Measurements from ENCODE around the gene MROH7.
A peak's percentile ranks its signal among the peaks of the same experiment; 100 is the strongest.

Gene MROH7

DNA sequence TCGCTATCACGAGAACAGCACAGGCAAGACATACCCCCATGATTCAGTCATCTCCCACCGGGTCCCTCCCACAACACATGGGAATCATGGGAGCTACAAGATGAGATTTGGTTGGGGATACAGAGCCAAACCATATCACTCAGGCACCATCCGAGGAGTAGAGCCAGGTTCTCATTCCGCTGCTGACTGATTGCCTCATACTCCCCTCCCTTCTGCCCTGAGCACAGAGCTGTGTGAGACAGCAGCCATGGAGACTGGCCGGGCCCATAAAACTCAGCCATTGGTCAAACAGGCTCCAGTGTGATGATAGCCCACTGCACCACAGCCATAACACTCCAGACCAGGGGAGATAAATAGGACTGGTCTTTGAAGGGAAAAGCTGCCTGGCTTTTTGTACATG, 96.7 kb downstream of the MROH7 start:
- no peak for DNase-seq (ENCODE audit: low spot score)
- in situ Hi-C loops (cut with MboI; ENCODE audit: low pct_unique_long_range_greater_than_20kb, low sequenced_read_pairs, unreplicated experiment), result no loop called here

DNA sequence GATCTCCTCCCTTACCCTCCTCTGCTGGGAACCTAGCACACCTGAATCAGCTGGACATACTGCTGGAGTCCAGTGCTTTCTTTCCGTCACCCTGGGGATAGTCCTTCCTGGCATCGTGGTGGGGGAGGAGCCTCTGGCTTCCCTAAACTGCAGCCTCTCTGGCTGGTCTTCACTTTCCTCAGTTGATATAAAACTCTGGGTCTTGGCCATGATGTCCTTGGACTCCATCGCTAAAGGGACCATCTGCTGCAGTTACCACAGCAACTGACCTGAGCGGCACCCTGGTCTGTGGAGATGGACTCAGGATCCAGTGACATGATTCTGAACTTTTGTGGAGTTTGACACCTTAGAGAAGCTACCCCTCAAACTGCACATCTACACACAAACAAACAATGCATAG, 99.9 kb downstream of the MROH7 start:
- TF ChIP-seq, protein P1, sequence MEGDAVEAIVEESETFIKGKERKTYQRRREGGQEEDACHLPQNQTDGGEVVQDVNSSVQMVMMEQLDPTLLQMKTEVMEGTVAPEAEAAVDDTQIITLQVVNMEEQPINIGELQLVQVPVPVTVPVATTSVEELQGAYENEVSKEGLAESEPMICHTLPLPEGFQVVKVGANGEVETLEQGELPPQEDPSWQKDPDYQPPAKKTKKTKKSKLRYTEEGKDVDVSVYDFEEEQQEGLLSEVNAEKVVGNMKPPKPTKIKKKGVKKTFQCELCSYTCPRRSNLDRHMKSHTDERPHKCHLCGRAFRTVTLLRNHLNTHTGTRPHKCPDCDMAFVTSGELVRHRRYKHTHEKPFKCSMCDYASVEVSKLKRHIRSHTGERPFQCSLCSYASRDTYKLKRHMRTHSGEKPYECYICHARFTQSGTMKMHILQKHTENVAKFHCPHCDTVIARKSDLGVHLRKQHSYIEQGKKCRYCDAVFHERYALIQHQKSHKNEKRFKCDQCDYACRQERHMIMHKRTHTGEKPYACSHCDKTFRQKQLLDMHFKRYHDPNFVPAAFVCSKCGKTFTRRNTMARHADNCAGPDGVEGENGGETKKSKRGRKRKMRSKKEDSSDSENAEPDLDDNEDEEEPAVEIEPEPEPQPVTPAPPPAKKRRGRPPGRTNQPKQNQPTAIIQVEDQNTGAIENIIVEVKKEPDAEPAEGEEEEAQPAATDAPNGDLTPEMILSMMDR (IDR thresholded peaks at IDR 0.05; ENCODE audit: extremely low read depth, insufficient read depth, missing control alignments), result no peak
- in situ Hi-C loops (cut with MboI; ENCODE audit: low pct_unique_long_range_greater_than_20kb, low sequenced_read_pairs, unreplicated experiment), result no loop called here

More for the DNA sequence above, 96.7 kb downstream of the MROH7 start:
- TF ChIP-seq, protein P1 (IDR thresholded peaks at IDR 0.05; ENCODE audit: extremely low read depth, insufficient read depth, missing control alignments), result no peak

DNA sequence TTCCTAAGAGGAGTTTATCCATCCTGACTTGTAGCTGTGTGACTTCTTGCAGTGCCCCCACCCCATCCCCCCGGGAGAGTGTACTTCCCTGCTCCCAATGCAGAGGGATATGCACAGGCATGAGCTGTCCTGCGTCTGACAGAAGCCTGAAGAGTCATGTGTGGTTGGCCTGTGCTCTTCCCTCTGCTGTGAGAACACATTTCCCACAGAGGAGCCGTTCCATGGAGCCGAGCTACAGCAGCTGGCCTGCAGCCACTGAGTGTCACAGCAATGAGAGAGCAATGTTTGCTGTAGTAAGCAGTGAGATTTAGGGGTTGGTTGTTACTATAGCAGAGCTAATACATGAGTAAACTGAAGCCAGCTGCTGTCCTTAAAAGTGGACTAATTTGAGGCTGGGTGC, 100.7 kb downstream of the MROH7 start:
- in situ Hi-C loops (cut with MboI; ENCODE audit: low pct_unique_long_range_greater_than_20kb, low sequenced_read_pairs, unreplicated experiment), result no loop called here
- DNase-seq (ENCODE audit: low spot score), result no peak
- TF ChIP-seq, protein P1 (IDR thresholded peaks at IDR 0.05; ENCODE audit: extremely low read depth, insufficient read depth, missing control alignments), result no peak

More for the DNA sequence above, 99.9 kb downstream of the MROH7 start:
- no peak for DNase-seq (ENCODE audit: low spot score)

DNA sequence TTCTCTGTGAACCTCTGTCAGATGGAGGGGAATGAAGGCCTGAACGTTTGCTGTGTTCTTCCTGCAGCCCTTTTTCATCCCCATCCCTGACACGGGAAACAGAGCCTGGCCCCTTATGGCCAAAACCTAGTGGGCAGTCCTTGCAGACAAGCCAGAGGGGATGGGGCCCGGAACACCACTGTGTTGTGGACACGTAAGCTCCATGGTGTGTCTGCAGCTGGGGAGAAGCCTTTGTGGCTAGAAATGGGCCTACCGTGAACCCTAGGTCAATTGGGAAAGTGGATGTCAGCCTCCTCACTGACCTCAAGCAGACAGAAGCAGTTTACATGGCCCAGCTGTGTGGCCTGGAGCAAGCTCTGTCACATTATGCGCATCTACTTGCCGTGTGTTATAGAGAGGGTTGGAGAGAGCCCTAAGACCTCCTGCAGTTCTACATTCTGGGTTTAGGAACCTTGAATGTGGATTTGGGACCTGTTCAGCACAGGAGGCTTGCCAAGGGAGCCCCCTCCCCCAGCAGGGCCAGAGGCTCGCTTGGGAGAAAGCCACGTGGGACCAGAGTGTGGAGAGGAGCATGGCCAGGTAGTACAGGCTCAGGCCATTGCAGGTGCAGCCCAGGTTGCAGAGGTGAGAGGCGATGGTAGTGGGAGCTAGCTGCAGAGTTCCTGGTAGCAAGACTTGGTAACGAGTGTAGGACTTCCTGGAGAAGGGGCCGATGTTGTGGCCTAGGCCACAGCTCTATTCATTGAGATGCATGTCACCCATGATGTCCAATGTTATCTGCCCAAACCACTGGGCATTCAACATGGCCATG, 102.0 kb downstream of the MROH7 start:
- in situ Hi-C loops (cut with MboI; ENCODE audit: low pct_unique_long_range_greater_than_20kb, low sequenced_read_pairs, unreplicated experiment), result no loop called here
- DNase-seq (ENCODE audit: low spot score), result peak; percentile 4
- TF ChIP-seq, protein P1 (IDR thresholded peaks at IDR 0.05; ENCODE audit: extremely low read depth, insufficient read depth, missing control alignments), result no peak

DNA sequence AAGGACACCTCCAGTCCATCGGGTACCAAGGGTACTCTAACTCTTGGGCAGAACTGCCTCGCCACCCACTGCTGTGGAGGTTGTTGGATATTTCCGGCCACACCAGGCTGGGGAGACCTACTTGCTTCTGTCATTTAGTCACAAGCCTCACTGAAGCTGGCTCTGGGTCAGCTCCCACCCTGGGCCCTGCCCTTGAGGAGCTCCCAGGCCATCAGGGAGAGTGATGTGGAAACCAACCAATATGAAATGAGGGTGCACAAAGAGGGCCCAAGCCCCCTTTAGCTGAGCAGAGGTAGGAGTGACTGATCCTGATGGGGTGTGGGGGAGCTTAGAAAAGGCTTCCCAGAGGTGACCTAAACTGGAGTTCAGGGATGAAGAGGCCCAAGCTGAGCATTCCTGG, 103.1 kb downstream of the MROH7 start:
- TF ChIP-seq, protein P1 (IDR thresholded peaks at IDR 0.05; ENCODE audit: extremely low read depth, insufficient read depth, missing control alignments), result no peak
- in situ Hi-C loops (cut with MboI; ENCODE audit: low pct_unique_long_range_greater_than_20kb, low sequenced_read_pairs, unreplicated experiment), result no loop called here

DNA sequence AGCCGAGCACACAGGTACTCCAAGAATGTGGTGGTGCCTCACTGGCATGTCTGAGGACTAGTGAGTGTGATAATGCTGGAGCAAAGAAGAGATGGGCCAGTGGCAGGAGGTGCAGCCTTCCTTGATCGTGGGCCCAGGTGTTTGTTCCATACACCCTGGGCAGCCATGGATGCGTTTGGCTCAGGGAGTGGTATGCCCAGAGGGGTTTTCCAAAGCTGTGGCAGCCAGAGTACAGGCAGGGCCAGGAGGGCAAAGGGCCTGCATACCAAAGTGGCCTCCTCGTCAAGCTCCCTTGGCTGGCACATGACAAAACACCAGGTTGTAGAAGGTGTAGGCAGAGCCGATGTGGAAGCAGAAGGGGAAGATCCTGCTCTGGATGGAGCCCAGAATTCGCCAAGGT, 103.7 kb downstream of the MROH7 start:
- no peak for DNase-seq (ENCODE audit: low spot score)
- in situ Hi-C loops (cut with MboI; ENCODE audit: low pct_unique_long_range_greater_than_20kb, low sequenced_read_pairs, unreplicated experiment), result no loop called here
- TF ChIP-seq, protein P1 (IDR thresholded peaks at IDR 0.05; ENCODE audit: extremely low read depth, insufficient read depth, missing control alignments), result no peak

More for the DNA sequence above, 103.1 kb downstream of the MROH7 start:
- DNase-seq (ENCODE audit: low spot score), result peak; percentile 2
